OCI-LY3 (cell line): ENCODE data around the gene PNLIP.

Experiments used
- H2AFZ ChIP-seq: fragments of 200-600, 300-600 bp; shearing (Covaris generic); 2 replicates; pipeline ENCODE4 v1.6.0; 2014; ENCODE audit warnings: antibody characterized with exemption, low read depth, low read length
- H3K27ac ChIP-seq: fragments of 200-600, 300-600 bp; sonication (generic); 2 replicates; pipeline ENCODE4 v1.5.1; 2014; ENCODE audit warnings: mild to moderate bottlenecking, low read length, moderate library complexity, mixed read lengths
- H3K27me3 ChIP-seq: fragments of 200-600, 300-600 bp; sonication (generic); 2 replicates; pipeline ENCODE4 v1.6.1; 2014; ENCODE audit warnings: low read depth, low read length, mixed read lengths
- H3K36me3 ChIP-seq: fragments of 200-600, 300-600 bp; sonication (generic); replicated peaks from 2 replicates; pipeline ENCODE3; 2014; ENCODE audit warnings: low read depth, low read length, mixed read lengths
- H3K4me1 ChIP-seq: fragments of 300-600, 200-600 bp; sonication (generic); 2 replicates; pipeline ENCODE4 v1.6.1; 2014; ENCODE audit warnings: low read length, mixed read lengths
- H3K4me2 ChIP-seq: fragments of 200-600, 300-600 bp; sonication (generic); 2 replicates; pipeline ENCODE4 v1.6.1; 2014; ENCODE audit warnings: low read length, mixed read lengths
- H3K4me3 ChIP-seq: fragments of 300-600, 200-600 bp; sonication (generic); 2 replicates; pipeline ENCODE4 v1.5.1; 2014; ENCODE audit warnings: antibody characterized with exemption, mild to moderate bottlenecking, low read length, moderate library complexity
- H3K79me2 ChIP-seq: fragments of 300-600, 200-600 bp; shearing (Covaris generic); 2 replicates; pipeline ENCODE4 v1.6.1; 2014; ENCODE audit warnings: mild to moderate bottlenecking, low read length, mixed read lengths
- H3K9ac ChIP-seq: fragments of 300-600, 200-600 bp; shearing (Covaris generic); 2 replicates; pipeline ENCODE4 v1.6.0; 2014; ENCODE audit warnings: mild to moderate bottlenecking, low read length, moderate library complexity
- H3K9me3 ChIP-seq: fragments of 200-600, 300-600 bp; shearing (Covaris generic); 2 replicates; pipeline ENCODE4 v1.6.1; 2014; ENCODE audit warnings: low read length, mixed read lengths; ENCODE audit not compliant: insufficient read depth
- H4K20me1 ChIP-seq: fragments of 200-600, 300-600 bp; sonication (generic); 2 replicates; pipeline ENCODE4 v1.6.1; 2016; ENCODE audit warnings: low read length, mixed read lengths; ENCODE audit not compliant: insufficient read depth
- EZH2phosphoT487 ChIP-seq: fragments of 200-600 bp; shearing (Covaris generic); IDR thresholded peaks from 2 replicates; pipeline ENCODE4 v1.6.1; 2018; ENCODE audit warnings: antibody characterized with exemption, mixed run types, low read depth
- TF ChIP-seq, protein P1 (sequence below): fragments of 200-600, 300-600 bp; sonication (generic); IDR thresholded peaks from 2 replicates; pipeline ENCODE4 v1.5.1; 2014; ENCODE audit warnings: antibody characterized with exemption, low read length, low read depth

Gene PNLIP

DNA sequence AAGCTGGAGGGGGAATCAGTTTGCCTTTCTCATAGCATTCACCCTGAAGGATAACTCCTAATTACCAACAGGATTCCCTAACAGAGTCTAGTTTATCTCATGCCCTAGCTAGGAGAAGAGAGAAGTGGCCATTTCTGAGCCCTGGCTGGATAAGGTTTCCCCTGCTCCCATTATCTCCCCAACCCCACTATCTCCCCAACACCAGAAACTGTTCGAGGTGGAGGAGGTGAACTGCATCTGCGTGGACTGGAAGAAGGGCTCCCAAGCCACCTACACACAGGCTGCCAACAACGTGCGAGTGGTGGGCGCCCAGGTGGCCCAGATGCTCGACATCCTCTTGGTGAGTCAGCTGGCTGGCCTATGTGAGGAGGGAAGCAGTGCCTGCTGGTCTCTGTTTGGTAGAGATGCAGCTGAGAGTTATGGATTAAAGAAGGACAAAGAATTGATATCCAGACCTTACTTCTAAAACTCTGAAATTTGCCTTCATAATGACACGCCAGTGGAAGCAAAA lies 48.8 kb downstream of the PNLIP start:
- Histone ChIP-seq H3K36me3 (no peaks in the 10 kb centered on the region), H3K4me3 (no peak overlapping the region), H3K4me1 (no peaks in the 10 kb centered on the region), H2AFZ (no peak overlapping the region), H3K9me3 (no peaks in the 10 kb centered on the region), H3K4me2 (no peak overlapping the region), H4K20me1 (no peaks in the 10 kb centered on the region), H3K79me2 (no peaks in the 10 kb centered on the region), H3K27me3 (no peaks in the 10 kb centered on the region), H3K27ac (no peak overlapping the region), H3K9ac (no peak overlapping the region)
- TF ChIP-seq, protein P1, sequence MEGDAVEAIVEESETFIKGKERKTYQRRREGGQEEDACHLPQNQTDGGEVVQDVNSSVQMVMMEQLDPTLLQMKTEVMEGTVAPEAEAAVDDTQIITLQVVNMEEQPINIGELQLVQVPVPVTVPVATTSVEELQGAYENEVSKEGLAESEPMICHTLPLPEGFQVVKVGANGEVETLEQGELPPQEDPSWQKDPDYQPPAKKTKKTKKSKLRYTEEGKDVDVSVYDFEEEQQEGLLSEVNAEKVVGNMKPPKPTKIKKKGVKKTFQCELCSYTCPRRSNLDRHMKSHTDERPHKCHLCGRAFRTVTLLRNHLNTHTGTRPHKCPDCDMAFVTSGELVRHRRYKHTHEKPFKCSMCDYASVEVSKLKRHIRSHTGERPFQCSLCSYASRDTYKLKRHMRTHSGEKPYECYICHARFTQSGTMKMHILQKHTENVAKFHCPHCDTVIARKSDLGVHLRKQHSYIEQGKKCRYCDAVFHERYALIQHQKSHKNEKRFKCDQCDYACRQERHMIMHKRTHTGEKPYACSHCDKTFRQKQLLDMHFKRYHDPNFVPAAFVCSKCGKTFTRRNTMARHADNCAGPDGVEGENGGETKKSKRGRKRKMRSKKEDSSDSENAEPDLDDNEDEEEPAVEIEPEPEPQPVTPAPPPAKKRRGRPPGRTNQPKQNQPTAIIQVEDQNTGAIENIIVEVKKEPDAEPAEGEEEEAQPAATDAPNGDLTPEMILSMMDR: no peak
- TF ChIP-seq EZH2phosphoT487: no peak

DNA sequence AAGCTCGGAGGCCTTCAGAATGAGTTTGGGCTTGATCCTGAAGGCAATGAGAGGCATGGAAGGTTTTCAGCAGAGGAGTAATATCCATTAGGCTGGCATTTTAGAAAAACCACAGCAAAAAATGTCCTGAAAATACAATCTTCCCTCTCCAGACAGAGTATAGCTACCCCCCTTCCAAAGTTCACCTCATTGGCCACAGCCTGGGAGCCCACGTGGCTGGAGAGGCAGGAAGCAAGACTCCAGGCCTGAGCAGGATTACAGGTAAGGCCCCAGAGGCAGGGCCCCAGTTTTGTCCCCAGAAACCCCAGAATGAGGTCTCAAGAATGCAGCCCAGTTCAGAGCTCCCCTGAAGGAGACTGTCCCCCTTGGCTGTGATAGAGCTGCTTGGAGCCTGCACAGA lies 50.3 kb downstream of the PNLIP start:
- Histone ChIP-seq H2AFZ (no peak overlapping the region), H3K4me1 (no peaks in the 10 kb centered on the region), H4K20me1 (no peaks in the 10 kb centered on the region), H3K9ac (no peak overlapping the region), H3K27me3 (no peaks in the 10 kb centered on the region), H3K36me3 (no peaks in the 10 kb centered on the region), H3K4me2 (no peak overlapping the region), H3K9me3 (no peaks in the 10 kb centered on the region), H3K79me2 (no peaks in the 10 kb centered on the region), H3K27ac (no peak overlapping the region), H3K4me3 (no peak overlapping the region)
- TF ChIP-seq EZH2phosphoT487: no peak
- TF ChIP-seq, protein P1: no peak

DNA sequence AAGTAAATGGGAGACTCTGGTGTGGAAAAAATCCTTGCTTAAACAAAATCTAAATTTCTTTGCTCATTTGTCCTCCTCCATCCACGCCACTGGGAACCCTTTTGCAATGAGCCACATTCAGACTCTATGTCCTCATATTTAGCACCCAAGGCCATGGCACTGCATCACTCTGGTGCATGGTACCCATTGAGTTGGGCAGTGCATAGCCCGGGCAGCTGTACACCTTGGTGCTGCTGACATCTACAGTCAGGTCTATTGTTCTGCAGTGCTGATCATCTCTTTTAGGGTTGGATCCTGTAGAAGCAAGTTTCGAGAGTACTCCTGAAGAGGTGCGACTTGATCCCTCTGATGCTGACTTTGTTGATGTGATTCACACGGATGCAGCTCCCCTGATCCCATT lies 51.8 kb downstream of the PNLIP start:
- Histone ChIP-seq H3K79me2 (no peaks in the 10 kb centered on the region), H2AFZ (no peak overlapping the region), H3K27me3 (no peaks in the 10 kb centered on the region), H3K36me3 (no peaks in the 10 kb centered on the region), H3K9me3 (no peaks in the 10 kb centered on the region), H3K4me2 (no peak overlapping the region), H3K27ac (no peak overlapping the region), H4K20me1 (no peaks in the 10 kb centered on the region), H3K9ac (no peak overlapping the region), H3K4me1 (no peaks in the 10 kb centered on the region), H3K4me3 (no peak overlapping the region)
- TF ChIP-seq, protein P1: no peak
- TF ChIP-seq EZH2phosphoT487: no peak

DNA sequence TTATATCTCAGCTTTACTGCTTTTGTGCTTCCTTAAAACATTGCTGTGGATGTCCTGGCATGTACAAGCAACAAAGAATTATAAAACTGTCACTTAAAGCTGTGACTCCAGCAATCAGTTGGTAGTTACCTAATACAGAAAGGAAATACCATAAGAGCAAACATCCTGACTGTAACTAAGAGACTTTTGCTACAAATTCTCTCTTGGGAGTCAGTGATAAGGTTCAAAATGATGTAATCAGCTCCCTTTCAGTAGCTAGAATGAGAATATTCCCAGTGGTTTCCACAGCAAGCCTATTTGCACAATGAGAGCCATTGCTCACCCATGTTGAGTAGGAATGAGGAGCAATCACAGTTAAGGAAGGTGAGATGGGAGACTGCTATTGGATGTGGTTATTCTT lies 52.6 kb downstream of the PNLIP start:
- Histone ChIP-seq H2AFZ (no peak overlapping the region), H3K27ac (no peak overlapping the region), H4K20me1 (no peaks in the 10 kb centered on the region), H3K4me1 (no peaks in the 10 kb centered on the region), H3K9me3 (no peaks in the 10 kb centered on the region), H3K9ac (no peak overlapping the region), H3K36me3 (no peaks in the 10 kb centered on the region), H3K4me3 (no peak overlapping the region), H3K4me2 (no peak overlapping the region), H3K79me2 (no peaks in the 10 kb centered on the region), H3K27me3 (no peaks in the 10 kb centered on the region)
- TF ChIP-seq, protein P1: no peak
- no peak for TF ChIP-seq EZH2phosphoT487
